ENCODE data around the gene STRADA.

GRCh38 chr17:63701868-63702720, 39.5 kb downstream of the STRADA start:
- TF ChIP-seq POLR2A (IDR thresholded peaks at IDR 0.05) (no peak), CTCF (IDR thresholded peaks at IDR 0.05) (no peak), EP300 (IDR thresholded peaks at IDR 0.05) (no peak), POLR2AphosphoS5 (IDR thresholded peaks at IDR 0.05) (no peak)

Data from gastroesophageal sphincter (tissue), 3 donors.